SK-N-SH treated with all-trans-retinoic acid at 6 μM for 48 hours (cell line): ENCODE data around the gene RBMS1.

ENCODE experiments used
- ATAC-seq: fragments of 200-7000 bp; cut with Tn5 transposase; 3 replicates; pipeline ENCODE4 v1.9.1; 2020; ENCODE audit warnings: mild to moderate bottlenecking, moderate library complexity
- ARNTL ChIP-seq: fragments of 450-650 bp; formaldehyde crosslinking; IDR thresholded peaks from 2 replicates; pipeline ENCODE4 v1.5.0; 2020; ENCODE audit warnings: low read depth, mild to moderate bottlenecking, moderate library complexity, borderline replicate concordance
- BACH2 ChIP-seq: fragments of 250-450 bp; sonication (Bioruptor Pico); IDR thresholded peaks from 2 replicates; pipeline ENCODE4 v1.9.0; 2021; ENCODE audit warnings: mild to moderate bottlenecking, borderline replicate concordance
- CREB5 ChIP-seq: fragments of 250-450 bp; sonication (Bioruptor Pico); IDR thresholded peaks from 2 replicates; pipeline ENCODE4 v1.5.1; 2020; ENCODE audit warnings: low read depth, mild to moderate bottlenecking, moderate library complexity
- CSDC2 ChIP-seq: fragments of 250-450 bp; sonication (Bioruptor Pico); IDR thresholded peaks from 2 replicates; pipeline ENCODE4 v1.5.0; 2020; ENCODE audit warnings: mild to moderate bottlenecking, moderate library complexity
- CSRNP3 ChIP-seq: fragments of 250-450 bp; sonication (Bioruptor Pico); IDR thresholded peaks from 2 replicates; pipeline ENCODE4 v1.5.1; 2021; ENCODE audit warnings: mild to moderate bottlenecking, moderate library complexity
- ESRRG ChIP-seq: fragments of 250-450 bp; sonication (Bioruptor Pico); IDR thresholded peaks from 2 replicates; pipeline ENCODE4 v1.6.1; 2021; ENCODE audit warnings: mild to moderate bottlenecking
- GLIS3 ChIP-seq: fragments of 250-450 bp; sonication (Bioruptor Pico); IDR thresholded peaks from 2 replicates; pipeline ENCODE4 v1.5.0; 2020; ENCODE audit warnings: mild to moderate bottlenecking, moderate library complexity
- ISL1 ChIP-seq: fragments of 250-450 bp; sonication (Bioruptor Pico); IDR thresholded peaks from 2 replicates; pipeline ENCODE4 v2.1.2; 2022; ENCODE audit warnings: mild to moderate bottlenecking, moderate library complexity
- OSR1 ChIP-seq: fragments of 250-450 bp; sonication (Bioruptor Pico); IDR thresholded peaks from 2 replicates; pipeline ENCODE4 v1.8.0; 2022; ENCODE audit warnings: moderate library complexity, mild to moderate bottlenecking, inconsistent platforms
- PATZ1 ChIP-seq: fragments of 250-450 bp; sonication (Bioruptor Pico); IDR thresholded peaks from 2 replicates; pipeline ENCODE4 v1.8.0; 2020; ENCODE audit warnings: mild to moderate bottlenecking, moderate library complexity, borderline replicate concordance
- POU6F1 ChIP-seq: fragments of 250-450 bp; sonication (Bioruptor Pico); IDR thresholded peaks from 2 replicates; pipeline ENCODE4 v1.8.0; 2021; ENCODE audit warnings: low read depth, mild to moderate bottlenecking, moderate library complexity, borderline replicate concordance
- PPARA ChIP-seq: fragments of 250-450 bp; sonication (Bioruptor Pico); IDR thresholded peaks from 2 replicates; pipeline ENCODE4 v1.5.0; 2020; ENCODE audit warnings: mild to moderate bottlenecking, borderline replicate concordance
- RARB ChIP-seq: fragments of 250-450 bp; sonication (Bioruptor Pico); IDR thresholded peaks from 2 replicates; pipeline ENCODE4 v1.8.0; 2021; ENCODE audit warnings: mild to moderate bottlenecking, moderate library complexity
- SNAI2 ChIP-seq: fragments of 250-450 bp; sonication (Bioruptor Pico); IDR thresholded peaks from 2 replicates; pipeline ENCODE4 v1.5.0; 2020; ENCODE audit warnings: mild to moderate bottlenecking, moderate library complexity
- TOX ChIP-seq: fragments of 250-450 bp; sonication (Bioruptor Pico); IDR thresholded peaks from 2 replicates; pipeline ENCODE4 v1.8.0; 2021; ENCODE audit warnings: mild to moderate bottlenecking, moderate library complexity, borderline replicate concordance
- ZC3H10 ChIP-seq: fragments of 250-450 bp; sonication (Bioruptor Pico); IDR thresholded peaks from 2 replicates; pipeline ENCODE4 v1.5.1; 2021; ENCODE audit warnings: mild to moderate bottlenecking, moderate library complexity
- ZFP30 ChIP-seq: fragments of 450-650 bp; formaldehyde crosslinking; IDR thresholded peaks from 2 replicates; pipeline ENCODE4 v1.5.0; 2022; ENCODE audit warnings: mild to moderate bottlenecking, moderate library complexity
- ZNF565 ChIP-seq: fragments of 450-650 bp; formaldehyde crosslinking; conservative IDR thresholded peaks from 2 replicates; pipeline ENCODE4 v1.5.0; 2020; ENCODE audit warnings: low read depth, mild to moderate bottlenecking, moderate library complexity
- ZNF8 ChIP-seq: fragments of 450-650 bp; formaldehyde crosslinking; IDR thresholded peaks from 2 replicates; pipeline ENCODE4 v1.5.0; 2020; ENCODE audit warnings: mild to moderate bottlenecking, moderate library complexity

RBMS1 gene

GRCh38 chr2:160406591-160407392 lies 86.8 kb downstream of the RBMS1 start:
- peak; percentile 47 for ATAC-seq
- TF ChIP-seq ZFP30 (no peak), CSDC2 (CRISPR knock-in tag) (no peak), CREB5 (no peak), BACH2 (CRISPR knock-in tag) (no peak), ESRRG (CRISPR knock-in tag) (no peak), ARNTL (CRISPR knock-in tag) (no peak), ISL1 (no peak), POU6F1 (CRISPR knock-in tag) (no peak), CSRNP3 (CRISPR knock-in tag) (no peak), SNAI2 (no peak), PPARA (CRISPR knock-in tag) (no peak), PATZ1 (no peak), ZNF565 (no peak), ZC3H10 (no peak), OSR1 (CRISPR knock-in tag) (no peak), RARB (CRISPR knock-in tag) (no peak), ZNF8 (CRISPR knock-in tag) (no peak)

GRCh38 chr2:160405077-160405867 lies 88.3 kb downstream of the RBMS1 start:
- TF ChIP-seq SNAI2 (no peak), ESRRG (CRISPR knock-in tag) (no peak), ISL1 (no peak), GLIS3 (CRISPR knock-in tag) (no peak), PPARA (CRISPR knock-in tag) (no peak), ZC3H10 (no peak), CSDC2 (CRISPR knock-in tag) (no peak)
- TF ChIP-seq, all 23 proteins: peak for 0
- ATAC-seq = no peak

- no peak for ATAC-seq
- TF ChIP-seq PATZ1 = no peak
- TF ChIP-seq TOX = no peak
- no peak for TF ChIP-seq RARB (CRISPR knock-in tag)
- no peak for TF ChIP-seq POU6F1 (CRISPR knock-in tag)
- TF ChIP-seq GLIS3 (CRISPR knock-in tag) = no peak
- no peak for TF ChIP-seq BACH2 (CRISPR knock-in tag)
- TF ChIP-seq OSR1 (CRISPR knock-in tag) = no peak
- no peak for TF ChIP-seq CREB5
- TF ChIP-seq ESRRG (CRISPR knock-in tag) = no peak
- TF ChIP-seq, all 23 proteins: peak for 0
These were observed 90.3 kb downstream of the RBMS1 start for GRCh38 chr2:160402997-160403979.
